ENCODE results near the gene TSKS. TPM values are rescaled to one million over a fixed set of nuclear protein-coding genes. Genes with fewer than 3 reads are reported as not detected.

The TSKS gene
- total RNA-seq, 1 donor from 2014 or later = not detected

GRCh38 chr19:49795615-49796014 lies 32.5 kb upstream of the TSKS start:
- H3K4me3 ChIP-seq (ENCODE audit: low read depth, low read length) = no peak overlapping the region
- TF ChIP-seq, protein P1, sequence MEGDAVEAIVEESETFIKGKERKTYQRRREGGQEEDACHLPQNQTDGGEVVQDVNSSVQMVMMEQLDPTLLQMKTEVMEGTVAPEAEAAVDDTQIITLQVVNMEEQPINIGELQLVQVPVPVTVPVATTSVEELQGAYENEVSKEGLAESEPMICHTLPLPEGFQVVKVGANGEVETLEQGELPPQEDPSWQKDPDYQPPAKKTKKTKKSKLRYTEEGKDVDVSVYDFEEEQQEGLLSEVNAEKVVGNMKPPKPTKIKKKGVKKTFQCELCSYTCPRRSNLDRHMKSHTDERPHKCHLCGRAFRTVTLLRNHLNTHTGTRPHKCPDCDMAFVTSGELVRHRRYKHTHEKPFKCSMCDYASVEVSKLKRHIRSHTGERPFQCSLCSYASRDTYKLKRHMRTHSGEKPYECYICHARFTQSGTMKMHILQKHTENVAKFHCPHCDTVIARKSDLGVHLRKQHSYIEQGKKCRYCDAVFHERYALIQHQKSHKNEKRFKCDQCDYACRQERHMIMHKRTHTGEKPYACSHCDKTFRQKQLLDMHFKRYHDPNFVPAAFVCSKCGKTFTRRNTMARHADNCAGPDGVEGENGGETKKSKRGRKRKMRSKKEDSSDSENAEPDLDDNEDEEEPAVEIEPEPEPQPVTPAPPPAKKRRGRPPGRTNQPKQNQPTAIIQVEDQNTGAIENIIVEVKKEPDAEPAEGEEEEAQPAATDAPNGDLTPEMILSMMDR (conservative IDR thresholded peaks at IDR 0.05; ENCODE audit: low read depth, low read length) = no peak
- no peak for DNase-seq (ENCODE audit: low read depth)

- no peak for DNase-seq (ENCODE audit: low read depth)
- no peak overlapping the region for H3K4me3 ChIP-seq (ENCODE audit: low read depth, low read length)
- TF ChIP-seq, protein P1 (conservative IDR thresholded peaks at IDR 0.05; ENCODE audit: low read depth, low read length) = no peak
These were observed 30.4 kb upstream of the TSKS start for GRCh38 chr19:49793561-49793840.

GRCh38 chr19:49792829-49793560 lies 29.9 kb upstream of the TSKS start:
- H3K4me3 ChIP-seq (ENCODE audit: low read depth, low read length) = no peak overlapping the region
- TF ChIP-seq, protein P1 (conservative IDR thresholded peaks at IDR 0.05; ENCODE audit: low read depth, low read length) = no peak
- no peak for DNase-seq (ENCODE audit: low read depth)

DNA sequence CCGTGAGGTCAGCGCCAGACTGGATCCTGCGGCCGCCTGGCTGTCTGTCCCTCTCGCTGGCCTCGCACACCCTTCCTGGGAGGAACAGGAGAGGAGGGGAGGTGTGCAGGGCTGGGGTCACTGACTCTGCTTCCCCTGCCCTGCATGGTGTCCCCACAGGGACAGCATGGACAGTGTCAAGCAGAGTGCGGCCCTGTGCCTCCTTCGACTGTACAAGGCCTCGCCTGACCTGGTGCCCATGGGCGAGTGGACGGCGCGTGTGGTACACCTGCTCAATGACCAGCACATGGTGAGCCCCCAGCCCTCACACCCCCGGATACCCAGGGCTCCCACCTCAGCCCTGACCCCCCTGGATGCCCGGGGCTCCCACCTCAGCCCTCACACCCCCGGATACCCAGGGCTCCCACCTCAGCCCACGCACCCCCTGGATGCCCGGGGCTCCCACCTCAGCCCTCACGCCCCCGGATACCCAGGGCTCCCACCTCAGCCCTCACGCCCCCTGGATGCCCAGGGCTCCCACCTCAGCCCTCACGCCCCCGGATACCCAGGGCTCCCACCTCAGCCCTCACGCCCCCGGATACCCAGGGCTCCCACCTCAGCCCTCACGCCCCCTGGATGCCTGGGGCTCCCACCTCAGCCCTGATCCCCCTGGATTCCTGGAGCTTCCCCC lies 28.8 kb upstream of the TSKS start:
- H3K4me3 ChIP-seq (ENCODE audit: low read depth, low read length) = no peak overlapping the region
- TF ChIP-seq, protein P1 (conservative IDR thresholded peaks at IDR 0.05; ENCODE audit: low read depth, low read length) = no peak
- no peak for DNase-seq (ENCODE audit: low read depth)

DNA sequence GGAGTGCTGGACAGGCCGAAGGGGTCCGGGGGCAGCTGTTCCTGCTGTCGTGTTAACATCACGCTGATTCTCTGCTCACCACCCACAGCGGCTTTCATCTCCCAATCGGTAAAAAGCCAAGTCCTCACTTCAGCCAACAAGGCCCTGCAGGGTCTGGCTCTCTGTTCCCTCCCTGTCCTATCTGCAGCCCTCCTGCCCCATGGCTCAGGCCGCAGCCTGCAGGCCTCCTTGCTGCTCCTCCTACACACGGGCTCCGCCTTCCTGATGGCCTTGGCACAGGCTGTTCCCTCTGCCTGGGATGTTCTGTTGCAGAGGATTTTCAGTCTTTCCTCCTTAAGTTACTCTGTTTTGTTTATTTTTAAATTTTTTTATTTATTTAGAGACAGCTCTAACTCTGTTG lies 27.8 kb upstream of the TSKS start:
- DNase-seq (ENCODE audit: low read depth) = no peak
- no peak overlapping the region for H3K4me3 ChIP-seq (ENCODE audit: low read depth, low read length)
- TF ChIP-seq, protein P1 (conservative IDR thresholded peaks at IDR 0.05; ENCODE audit: low read depth, low read length) = no peak

DNA sequence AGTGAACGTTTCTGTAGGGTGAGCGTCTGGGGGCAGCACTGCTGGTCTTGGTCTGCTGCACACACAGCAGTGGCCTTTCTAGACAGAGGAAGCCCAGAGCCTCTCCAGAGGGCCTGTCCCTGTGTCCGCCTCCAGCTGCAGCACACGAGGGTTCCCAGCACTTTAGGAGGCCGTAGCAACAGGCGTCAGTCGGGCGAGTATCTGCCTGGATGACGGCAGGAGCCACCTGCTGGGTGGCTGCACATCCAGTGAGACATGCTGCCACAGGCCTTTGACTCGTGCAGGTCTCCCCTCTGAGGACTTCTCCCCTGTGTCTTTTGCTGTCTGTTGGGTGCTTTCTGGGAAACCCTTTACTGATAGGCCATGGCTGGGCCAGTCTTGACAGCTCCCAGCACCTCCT lies 25.8 kb upstream of the TSKS start:
- no peak overlapping the region for H3K4me3 ChIP-seq (ENCODE audit: low read depth, low read length)
- TF ChIP-seq, protein P1 (conservative IDR thresholded peaks at IDR 0.05; ENCODE audit: low read depth, low read length) = no peak
- no peak for DNase-seq (ENCODE audit: low read depth)

DNA sequence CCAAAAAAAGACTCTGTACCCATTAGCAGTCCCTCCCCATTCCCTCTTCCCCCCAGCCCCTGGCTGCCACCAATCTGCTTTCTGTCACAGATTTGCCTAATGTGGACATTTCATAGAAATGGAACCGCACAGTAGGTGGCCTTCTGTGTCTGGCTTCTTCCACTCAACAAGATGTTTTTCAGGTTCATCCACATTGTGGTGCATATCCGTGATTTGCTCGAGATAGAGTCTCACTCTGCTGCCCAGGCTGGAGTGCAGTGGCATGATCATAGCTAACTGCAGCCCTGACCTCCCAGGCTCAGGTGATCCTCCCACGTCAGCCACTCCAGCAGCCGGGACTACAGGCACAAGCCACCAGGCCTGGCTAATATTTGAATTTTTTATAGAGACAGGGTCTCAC lies 24.6 kb upstream of the TSKS start:
- TF ChIP-seq, protein P1 (conservative IDR thresholded peaks at IDR 0.05; ENCODE audit: low read depth, low read length) = no peak
- H3K4me3 ChIP-seq (ENCODE audit: low read depth, low read length) = no peak overlapping the region
- no peak for DNase-seq (ENCODE audit: low read depth)

All from epithelial cell of proximal tubule (primary cell).